NCI-H69 (cell line): ENCODE results near the gene CACNA1E.

Source experiments
- DNase-seq: peaks from one replicate; lab custom pipeline; 2025; lab: John Stamatoyannopoulos, UW

The CACNA1E gene

GRCh38 chr1:181680871-181681270, 197.6 kb downstream of the CACNA1E start:
- no peak for DNase-seq

GRCh38 chr1:181685211-181685610, 201.9 kb downstream of the CACNA1E start:
- no peak for DNase-seq

DNA sequence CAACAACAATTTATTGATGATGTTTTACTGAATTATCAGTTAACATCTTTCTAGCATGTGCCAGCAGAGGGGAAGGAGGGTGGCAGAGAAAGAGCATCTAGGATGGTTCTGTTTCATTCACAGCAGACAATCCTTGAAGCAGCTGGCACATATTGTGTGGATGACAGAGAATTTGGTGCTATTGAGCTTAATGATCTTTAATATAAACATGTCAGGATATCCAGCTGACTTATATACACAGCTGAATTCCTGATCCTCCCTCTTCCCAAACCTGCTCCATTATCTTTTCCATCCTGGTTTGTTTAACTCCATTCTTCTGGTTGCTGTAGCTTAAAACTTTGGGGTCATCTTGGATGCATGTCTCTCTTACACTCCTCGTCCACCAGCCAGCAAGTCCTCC, 218.6 kb downstream of the CACNA1E start:
- peak; percentile 43 for DNase-seq

- DNase-seq, result peak; percentile 79
Measured at GRCh38 chr1:181704546-181704945, 221.2 kb downstream of the CACNA1E start.

DNA sequence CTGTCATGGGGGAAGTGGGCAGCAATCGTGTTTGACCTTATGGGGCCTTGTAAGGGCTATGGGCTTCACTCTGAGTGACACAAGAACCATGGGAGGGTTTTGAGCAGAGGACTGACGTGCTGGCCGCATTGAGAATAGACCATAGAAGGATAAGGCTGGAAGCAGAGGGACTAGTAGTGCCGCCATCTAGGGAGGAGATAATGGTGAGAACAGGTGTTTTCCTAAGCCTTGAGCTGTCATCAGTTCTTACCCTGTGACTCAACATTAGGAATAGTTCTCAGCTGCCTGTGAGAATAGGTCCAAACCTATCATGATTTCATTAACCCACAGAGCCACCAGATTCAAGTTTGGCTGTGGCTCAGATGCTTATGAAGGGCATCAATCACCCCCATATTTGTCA, 228.5 kb downstream of the CACNA1E start:
- peak; percentile 27 for DNase-seq

GRCh38 chr1:181712711-181713110, 229.4 kb downstream of the CACNA1E start:
- DNase-seq, result peak; percentile 92

DNA sequence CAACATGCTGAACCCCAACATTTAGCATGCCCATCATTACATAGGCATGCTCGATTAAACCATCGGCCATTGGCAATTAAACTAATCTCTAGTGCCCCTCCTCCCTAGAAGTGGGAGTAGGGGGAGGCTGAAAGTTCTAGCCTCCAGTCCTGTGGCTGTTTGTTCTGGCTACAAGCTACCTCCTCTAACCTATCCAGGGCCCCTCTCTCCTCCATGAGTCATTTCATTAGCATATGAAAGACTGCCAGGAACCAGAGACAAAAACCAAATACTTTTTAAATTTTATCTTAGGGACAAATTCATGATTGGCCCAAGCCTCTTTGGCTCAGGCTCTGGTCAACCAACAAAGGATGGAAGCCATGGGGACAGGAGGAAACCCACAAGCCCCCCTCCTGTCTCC, 231.1 kb downstream of the CACNA1E start:
- DNase-seq, result peak; percentile 29

DNA sequence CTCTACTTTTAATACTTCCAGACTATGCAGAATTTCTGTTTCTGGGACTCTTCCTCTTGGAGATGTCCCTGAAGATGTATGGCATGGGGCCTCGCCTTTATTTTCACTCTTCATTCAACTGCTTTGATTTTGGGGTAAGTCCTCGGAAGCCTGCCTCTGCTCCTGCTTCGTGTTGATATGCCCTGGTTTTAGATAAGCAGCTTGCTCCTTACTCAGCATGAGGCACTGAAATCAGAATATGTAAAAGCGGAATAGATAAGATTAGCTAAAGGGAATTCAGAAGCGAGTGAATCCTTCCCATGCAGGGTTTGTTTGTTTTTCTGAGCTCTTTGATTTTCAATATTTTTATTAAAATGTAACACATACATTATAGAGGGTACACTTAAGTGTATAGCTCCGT, 234.7 kb downstream of the CACNA1E start:
- DNase-seq, result no peak

GRCh38 chr1:181726320-181727012, 243.1 kb downstream of the CACNA1E start:
- DNase-seq, result no peak

GRCh38 chr1:181730606-181731005, 247.3 kb downstream of the CACNA1E start:
- no peak for DNase-seq

DNA sequence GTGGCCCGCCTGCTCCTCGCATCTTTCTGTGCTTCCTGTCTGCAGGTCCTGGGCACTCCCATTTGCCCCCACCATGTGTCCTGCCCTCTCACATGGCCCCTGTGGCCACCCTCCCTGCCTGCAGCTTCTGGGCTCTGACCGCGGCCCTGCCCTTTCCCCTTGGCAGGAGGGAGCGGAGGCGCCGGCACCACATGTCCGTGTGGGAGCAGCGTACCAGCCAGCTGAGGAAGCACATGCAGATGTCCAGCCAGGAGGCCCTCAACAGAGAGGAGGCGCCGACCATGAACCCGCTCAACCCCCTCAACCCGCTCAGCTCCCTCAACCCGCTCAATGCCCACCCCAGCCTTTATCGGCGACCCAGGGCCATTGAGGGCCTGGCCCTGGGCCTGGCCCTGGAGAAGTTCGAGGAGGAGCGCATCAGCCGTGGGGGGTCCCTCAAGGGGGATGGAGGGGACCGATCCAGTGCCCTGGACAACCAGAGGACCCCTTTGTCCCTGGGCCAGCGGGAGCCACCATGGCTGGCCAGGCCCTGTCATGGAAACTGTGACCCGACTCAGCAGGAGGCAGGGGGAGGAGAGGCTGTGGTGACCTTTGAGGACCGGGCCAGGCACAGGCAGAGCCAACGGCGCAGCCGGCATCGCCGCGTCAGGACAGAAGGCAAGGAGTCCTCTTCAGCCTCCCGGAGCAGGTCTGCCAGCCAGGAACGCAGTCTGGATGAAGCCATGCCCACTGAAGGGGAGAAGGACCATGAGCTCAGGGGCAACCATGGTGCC, 249.1 kb downstream of the CACNA1E start:
- no peak for DNase-seq

DNA sequence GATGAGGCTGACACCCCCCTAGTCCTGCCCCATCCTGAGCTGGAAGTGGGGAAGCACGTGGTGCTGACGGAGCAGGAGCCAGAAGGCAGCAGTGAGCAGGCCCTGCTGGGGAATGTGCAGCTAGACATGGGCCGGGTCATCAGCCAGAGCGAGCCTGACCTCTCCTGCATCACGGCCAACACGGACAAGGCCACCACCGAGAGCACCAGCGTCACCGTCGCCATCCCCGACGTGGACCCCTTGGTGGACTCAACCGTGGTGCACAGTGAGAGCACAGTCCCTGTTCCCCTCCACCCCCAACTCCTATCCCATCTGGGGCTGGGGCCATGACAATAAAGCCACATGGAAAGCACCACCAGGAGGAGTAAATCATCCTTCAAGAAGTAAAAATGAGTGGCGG, 250.2 kb downstream of the CACNA1E start:
- no peak for DNase-seq

GRCh38 chr1:181737056-181737455, 253.7 kb downstream of the CACNA1E start:
- DNase-seq, result no peak

- no peak for DNase-seq
Measured at GRCh38 chr1:181739214-181739613, 255.9 kb downstream of the CACNA1E start.

DNA sequence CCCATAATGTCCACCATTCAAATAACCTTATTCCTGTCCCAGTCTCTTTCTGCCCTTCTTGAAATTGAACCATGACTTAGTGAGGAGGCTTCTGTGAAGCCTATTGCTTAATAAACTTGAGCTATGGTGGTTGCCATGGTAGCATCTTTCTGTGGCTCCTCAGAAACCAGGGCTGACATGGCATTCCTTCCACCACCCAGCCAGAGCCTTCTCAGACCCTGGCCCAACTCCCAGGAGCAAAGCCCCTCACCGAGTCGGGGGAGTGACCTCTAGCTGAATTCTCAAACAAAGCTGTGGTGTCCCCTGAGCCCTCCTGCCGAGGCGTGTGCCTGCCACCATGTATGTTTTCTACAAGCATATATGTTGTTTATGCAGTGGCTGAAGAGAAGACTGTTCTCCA, 259.1 kb downstream of the CACNA1E start:
- no peak for DNase-seq

DNA sequence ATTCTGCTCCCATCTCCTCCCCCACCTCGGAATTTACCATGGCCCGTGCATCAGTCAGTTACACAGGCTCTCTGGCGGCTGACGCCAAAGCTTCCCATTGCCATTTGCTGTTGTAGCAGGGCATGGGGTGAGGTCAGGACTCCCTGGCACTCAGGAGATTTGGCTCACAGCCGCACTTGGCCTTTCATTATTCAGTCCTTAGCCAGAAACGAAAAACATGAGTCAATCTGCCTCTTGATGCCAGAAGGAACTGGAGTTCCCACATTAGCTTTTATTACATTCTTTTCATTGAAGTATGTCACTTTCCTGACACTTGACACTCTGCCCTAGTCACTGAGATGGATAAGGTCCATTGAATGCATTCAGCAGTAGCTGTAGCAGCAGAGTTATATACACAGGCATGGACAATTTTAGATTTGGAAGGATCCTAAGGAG, 260.6 kb downstream of the CACNA1E start:
- DNase-seq, result no peak

GRCh38 chr1:181746224-181746623, 262.9 kb downstream of the CACNA1E start:
- no peak for DNase-seq

- DNase-seq, result no peak
Measured at GRCh38 chr1:181748013-181748412, 264.7 kb downstream of the CACNA1E start.

- DNase-seq, result no peak
Measured at GRCh38 chr1:181754103-181754502, 270.8 kb downstream of the CACNA1E start.

- peak; percentile 22 for DNase-seq
Measured at GRCh38 chr1:181759481-181759880, 276.2 kb downstream of the CACNA1E start.

- peak; percentile 11 for DNase-seq
Measured at GRCh38 chr1:181763736-181764135, 280.4 kb downstream of the CACNA1E start.

GRCh38 chr1:181765451-181766026, 282.2 kb downstream of the CACNA1E start:
- no peak for DNase-seq
